ENCODE results near the gene VIPR1.

GRCh38 chr3:42492508-42493080 lies 9.8 kb upstream of the VIPR1 start:
- TF ChIP-seq, protein P1, sequence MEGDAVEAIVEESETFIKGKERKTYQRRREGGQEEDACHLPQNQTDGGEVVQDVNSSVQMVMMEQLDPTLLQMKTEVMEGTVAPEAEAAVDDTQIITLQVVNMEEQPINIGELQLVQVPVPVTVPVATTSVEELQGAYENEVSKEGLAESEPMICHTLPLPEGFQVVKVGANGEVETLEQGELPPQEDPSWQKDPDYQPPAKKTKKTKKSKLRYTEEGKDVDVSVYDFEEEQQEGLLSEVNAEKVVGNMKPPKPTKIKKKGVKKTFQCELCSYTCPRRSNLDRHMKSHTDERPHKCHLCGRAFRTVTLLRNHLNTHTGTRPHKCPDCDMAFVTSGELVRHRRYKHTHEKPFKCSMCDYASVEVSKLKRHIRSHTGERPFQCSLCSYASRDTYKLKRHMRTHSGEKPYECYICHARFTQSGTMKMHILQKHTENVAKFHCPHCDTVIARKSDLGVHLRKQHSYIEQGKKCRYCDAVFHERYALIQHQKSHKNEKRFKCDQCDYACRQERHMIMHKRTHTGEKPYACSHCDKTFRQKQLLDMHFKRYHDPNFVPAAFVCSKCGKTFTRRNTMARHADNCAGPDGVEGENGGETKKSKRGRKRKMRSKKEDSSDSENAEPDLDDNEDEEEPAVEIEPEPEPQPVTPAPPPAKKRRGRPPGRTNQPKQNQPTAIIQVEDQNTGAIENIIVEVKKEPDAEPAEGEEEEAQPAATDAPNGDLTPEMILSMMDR (IDR thresholded peaks at IDR 0.05), result no peak
- TF ChIP-seq POLR2A (IDR thresholded peaks at IDR 0.05) (no peak), EP300 (IDR thresholded peaks at IDR 0.05; ENCODE audit: low read depth) (no peak)
